ENCODE measurements around the gene MOCOS.

DNA sequence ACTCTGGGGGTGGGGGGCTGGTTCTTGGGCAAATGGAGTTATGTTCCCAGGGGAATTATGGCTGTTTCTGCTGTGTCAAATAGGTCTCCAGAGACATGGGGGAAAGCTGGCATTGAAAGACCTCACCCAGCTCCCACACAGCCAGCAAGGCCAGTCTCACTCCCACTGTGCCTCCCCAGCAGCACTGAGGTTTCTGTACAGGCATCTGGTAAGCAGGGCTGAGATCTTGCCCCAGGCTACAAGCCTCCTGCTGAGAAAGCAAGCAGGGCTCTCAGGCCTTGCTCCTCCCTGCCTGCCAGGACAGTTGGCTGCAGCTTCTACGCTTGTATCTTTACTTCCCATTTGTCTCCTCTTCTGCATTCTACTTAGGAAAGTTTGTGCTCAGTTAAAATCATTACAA lies 59.7 kb downstream of the MOCOS start:
- TF ChIP-seq POLR2A (IDR thresholded peaks at IDR 0.05), result no peak
- TF ChIP-seq, protein P1, sequence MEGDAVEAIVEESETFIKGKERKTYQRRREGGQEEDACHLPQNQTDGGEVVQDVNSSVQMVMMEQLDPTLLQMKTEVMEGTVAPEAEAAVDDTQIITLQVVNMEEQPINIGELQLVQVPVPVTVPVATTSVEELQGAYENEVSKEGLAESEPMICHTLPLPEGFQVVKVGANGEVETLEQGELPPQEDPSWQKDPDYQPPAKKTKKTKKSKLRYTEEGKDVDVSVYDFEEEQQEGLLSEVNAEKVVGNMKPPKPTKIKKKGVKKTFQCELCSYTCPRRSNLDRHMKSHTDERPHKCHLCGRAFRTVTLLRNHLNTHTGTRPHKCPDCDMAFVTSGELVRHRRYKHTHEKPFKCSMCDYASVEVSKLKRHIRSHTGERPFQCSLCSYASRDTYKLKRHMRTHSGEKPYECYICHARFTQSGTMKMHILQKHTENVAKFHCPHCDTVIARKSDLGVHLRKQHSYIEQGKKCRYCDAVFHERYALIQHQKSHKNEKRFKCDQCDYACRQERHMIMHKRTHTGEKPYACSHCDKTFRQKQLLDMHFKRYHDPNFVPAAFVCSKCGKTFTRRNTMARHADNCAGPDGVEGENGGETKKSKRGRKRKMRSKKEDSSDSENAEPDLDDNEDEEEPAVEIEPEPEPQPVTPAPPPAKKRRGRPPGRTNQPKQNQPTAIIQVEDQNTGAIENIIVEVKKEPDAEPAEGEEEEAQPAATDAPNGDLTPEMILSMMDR (IDR thresholded peaks at IDR 0.05 in 8 of 11, conservative IDR thresholded peaks at IDR 0.05 in 3 of 11), result no peak
- no peak for TF ChIP-seq POLR2AphosphoS5 (IDR thresholded peaks at IDR 0.05)
